IMR-90 (cell line): ENCODE measurements around the gene TRIM13.

Source experiments
- CTCF ChIP-seq: conservative IDR thresholded peaks from 2 replicates; pipeline ENCODE4 v1.5.1; 2012; ENCODE audit warnings: mild to moderate bottlenecking, low read depth, low read length, improper control_type of control experiment
- POLR2A ChIP-seq: IDR thresholded peaks from 2 replicates; pipeline ENCODE4 v1.6.1; 2012; ENCODE audit warnings: mild to moderate bottlenecking, low read depth, low read length

GRCh38 chr13:49975826-49976225, 21.0 kb upstream of the TRIM13 start:
- TF ChIP-seq CTCF, result no peak
- no peak for TF ChIP-seq POLR2A
